ENCODE measurements around the gene CELF5.

- TF ChIP-seq CTCF (conservative IDR thresholded peaks at IDR 0.05; ENCODE audit: low read depth in 2 of 2) (no peak), CREB1 (CRISPR knock-in tag; IDR thresholded peaks at IDR 0.05; ENCODE audit: low read depth) (no peak), POLR2AphosphoS5 (IDR thresholded peaks at IDR 0.05; ENCODE audit: low read depth) (no peak), EZH2 (IDR thresholded peaks at IDR 0.05; ENCODE audit: low read depth, unreplicated experiment) (no peak), ZNF114 (CRISPR knock-in tag; IDR thresholded peaks at IDR 0.05) (no peak), REST (IDR thresholded peaks at IDR 0.05; ENCODE audit: unreplicated experiment) (no peak), ETS1 (IDR thresholded peaks at IDR 0.05) (no peak), STAT1 (IDR thresholded peaks at IDR 0.05; ENCODE audit: unreplicated experiment) (no peak), EZH2phosphoT487 (IDR thresholded peaks at IDR 0.05; ENCODE audit: unreplicated experiment) (no peak), JUNB (IDR thresholded peaks at IDR 0.05; ENCODE audit: unreplicated experiment) (no peak), ZNF462 (CRISPR knock-in tag; IDR thresholded peaks at IDR 0.05) (no peak), ZNF331 (CRISPR knock-in tag; IDR thresholded peaks at IDR 0.05; ENCODE audit: low read depth) (no peak)
Observed at GRCh38 chr19:3289971-3290569, 65.6 kb downstream of the CELF5 start.

All from GM23338 (cell line).